H1 (cell line): Measurements from ENCODE around the gene BORCS8. TPM values are rescaled to one million over a fixed set of nuclear protein-coding genes. Genes with fewer than 3 reads are reported as not detected.

Experiments used
- CHD1 ChIP-seq: IDR thresholded peaks from 2 replicates; pipeline ENCODE4 v1.6.1; 2012; ENCODE audit warnings: low read depth, low read length, improper control_type of control experiment
- CREB1 ChIP-seq: IDR thresholded peaks from 2 replicates; pipeline ENCODE4 v1.6.1; 2012; ENCODE audit warnings: inconsistent platforms
- FOSL1 ChIP-seq: IDR thresholded peaks from 2 replicates; pipeline ENCODE4 v1.6.1; 2011; ENCODE audit warnings: mild to moderate bottlenecking, low read depth, low read length, moderate library complexity; ENCODE audit not compliant: insufficient read depth
- KDM5A ChIP-seq: fragments of 200-600 bp; IDR thresholded peaks from 2 replicates; pipeline ENCODE4 v1.7.1; 2012; ENCODE audit warnings: mild to moderate bottlenecking, low read length, inconsistent platforms, mixed read lengths
- MAFK ChIP-seq: IDR thresholded peaks from 2 replicates; pipeline ENCODE4 v1.6.1; 2012; ENCODE audit warnings: low read depth, mild to moderate bottlenecking, improper control_type of control experiment, low read length
- PHF8 ChIP-seq: fragments of 200-600 bp; sonication (generic); conservative IDR thresholded peaks from 2 replicates; pipeline ENCODE4 v1.7.1; 2012; ENCODE audit warnings: low read depth, mild to moderate bottlenecking, inconsistent platforms, low read length, moderate library complexity
- RAD21 ChIP-seq, 2 experiments: IDR thresholded peaks in 1 of 2; conservative IDR thresholded peaks in 1 of 2; 2 replicates each; pipeline ENCODE4 v1.6.1; 2011; ENCODE audit warnings: low read depth in 2 of 2, low read length in 2 of 2, improper control_type of control experiment in 1 of 2, inconsistent platforms in 1 of 2, mild to moderate bottlenecking in 1 of 2, moderate library complexity in 1 of 2
- SAP30 ChIP-seq: fragments of 300-600 bp; sonication (generic); IDR thresholded peaks from 2 replicates; pipeline ENCODE4 v1.7.1; 2012; ENCODE audit warnings: low read length, moderate library complexity, mild to moderate bottlenecking, inconsistent platforms; ENCODE audit not compliant: insufficient read depth, insufficient replicate concordance
- SP1 ChIP-seq: IDR thresholded peaks from 2 replicates; pipeline ENCODE4 v1.6.1; 2011; ENCODE audit warnings: low read depth, low read length
- TEAD4 ChIP-seq: IDR thresholded peaks from 2 replicates; pipeline ENCODE4 v1.6.1; 2012; ENCODE audit warnings: low read depth, low read length, inconsistent platforms, mixed read lengths
- polyA plus RNA-seq, 7 experiments: library from polyadenylated mRNA; depleted of rRNA in 3 of 7; stranded (reverse) in 5 of 7; unstranded in 2 of 7; fragments of >200 nt in 5 of 7; fragments of 200-250 nt in 2 of 7; gene quantifications; 1 replicate in 5 of 7; 2 replicates in 1 of 7; 4 replicates in 1 of 7; pipeline versions ENCODE4 v1.2.1 to v1.2.3, GENCODE V29; 2011 to 2013; ENCODE audit warnings: missing spikeins in 2 of 7, mixed read lengths in 2 of 7
- total RNA-seq: library from RNA; stranded (reverse); fragmentation: NEBNext Ultra II Directional; extraction: Animal tissue kit (Norgen Biotek cat#: 25700); gene quantifications from 2 replicates; pipeline ENCODE4 v1.2.1, GENCODE V29; 2021

BORCS8 gene
- total and polyA plus RNA-seq, 2 of the 8 experiments (the other 6 are each of a cell fraction or from before 2014, with no cell fraction given), result 15.0 to 15.9 TPM

- TF ChIP-seq TEAD4, result no peak
- TF ChIP-seq RAD21 (IDR thresholded peaks at IDR 0.05 in 1 of 2, conservative IDR thresholded peaks at IDR 0.05 in 1 of 2; ENCODE audit: low read depth in 2 of 2, low read length in 2 of 2), result no peak
- TF ChIP-seq MAFK, result no peak
- TF ChIP-seq KDM5A, result no peak
- TF ChIP-seq PHF8, result no peak; the same call in 1 of the 2 replicates
- no peak for TF ChIP-seq CHD1
- TF ChIP-seq SAP30, result no peak
- no peak for TF ChIP-seq CREB1
- no peak for TF ChIP-seq FOSL1
- TF ChIP-seq SP1, result no peak
These were observed 1.0 kb upstream of the BORCS8 start (continued) for GRCh38 chr19:19192910-19193423.
